HepG2 (cell line): ENCODE data around the gene SCRN3. TPM values are rescaled to one million over a fixed set of nuclear protein-coding genes. Genes with fewer than 3 reads are reported as not detected.
A peak's percentile ranks its signal among the peaks of the same experiment; 100 is the strongest.

Experiments used
- CBX5 ChIP-seq: sonication (generic); formaldehyde crosslinking; IDR thresholded peaks from 2 replicates; pipeline ENCODE4 v1.4.0; 2020; ENCODE audit warnings: missing genetic modification reagents, borderline replicate concordance
- DNMT1 ChIP-seq: sonication (generic); formaldehyde crosslinking; IDR thresholded peaks from 2 replicates; pipeline ENCODE4 v1.5.1; 2020; ENCODE audit warnings: mild to moderate bottlenecking, missing genetic modification reagents
- HNF4A ChIP-seq: sonication (generic); formaldehyde crosslinking; IDR thresholded peaks from 2 replicates; pipeline ENCODE4 v1.4.0; 2020; ENCODE audit warnings: missing genetic modification reagents
- KAT2B ChIP-seq: fragments of 150-350 bp; IDR thresholded peaks from 2 replicates; pipeline ENCODE4 v1.6.1; 2014; ENCODE audit warnings: low read depth, low read length, borderline replicate concordance
- NFIC ChIP-seq: IDR thresholded peaks from 2 replicates; pipeline ENCODE4 v1.6.1; 2012; ENCODE audit warnings: mild to moderate bottlenecking, low read length, inconsistent platforms
- ZNF773 ChIP-seq: sonication (generic); formaldehyde crosslinking; IDR thresholded peaks from 2 replicates; pipeline ENCODE4 v1.4.0; 2020; ENCODE audit warnings: missing genetic modification reagents, borderline replicate concordance
- polyA plus RNA-seq, 8 experiments: library from polyadenylated mRNA; depleted of rRNA in 3 of 8; stranded (reverse) in 7 of 8; unstranded in 1 of 8; fragments of >200 nt; fragmentation: Illumina TruSeq in 4 of 8; extraction: Trizol in 4 of 8; gene quantifications; 2 replicates each; pipeline versions ENCODE4 v1.2.1 to v1.2.3, GENCODE V29; 2011 to 2016; ENCODE audit warnings: low read depth in 4 of 8, missing spikeins in 1 of 8, mixed read lengths in 1 of 8; ENCODE audit not compliant: insufficient read depth in 1 of 8
- total RNA-seq, 5 experiments: library from RNA; depleted of rRNA; stranded (reverse); fragments of >200 nt; fragmentation: Illumina TruSeq; extraction: Trizol; gene quantifications; 2 replicates each; pipeline ENCODE4 v1.2.3, GENCODE V29; 2016; ENCODE audit warnings: low read depth in 1 of 5
- TF ChIP-seq, protein P1 (sequence below): sonication (generic); formaldehyde crosslinking; IDR thresholded peaks from 2 replicates; pipeline ENCODE4 v1.5.0; 2020; ENCODE audit warnings: mild to moderate bottlenecking, missing genetic modification reagents, borderline replicate concordance
- TF ChIP-seq, protein P2 (sequence below): sonication (generic); formaldehyde crosslinking; IDR thresholded peaks from 2 replicates; pipeline ENCODE4 v1.4.0; 2020; ENCODE audit warnings: missing genetic modification reagents
- TF ChIP-seq, protein P3 (sequence below): sonication (generic); formaldehyde crosslinking; conservative IDR thresholded peaks from 2 replicates; pipeline ENCODE4 v1.4.0; 2020; ENCODE audit warnings: missing genetic modification reagents
- TF ChIP-seq, protein P4 (sequence below): sonication (generic); formaldehyde crosslinking; IDR thresholded peaks from 2 replicates; pipeline ENCODE4 v1.5.1; 2020; ENCODE audit warnings: mild to moderate bottlenecking, moderate library complexity, missing genetic modification reagents

Gene SCRN3
- total and polyA plus RNA-seq, 2 of the 13 experiments (the other 11 are each of a cell fraction or from before 2014, with no cell fraction given): 6.6 to 11.3 TPM

DNA sequence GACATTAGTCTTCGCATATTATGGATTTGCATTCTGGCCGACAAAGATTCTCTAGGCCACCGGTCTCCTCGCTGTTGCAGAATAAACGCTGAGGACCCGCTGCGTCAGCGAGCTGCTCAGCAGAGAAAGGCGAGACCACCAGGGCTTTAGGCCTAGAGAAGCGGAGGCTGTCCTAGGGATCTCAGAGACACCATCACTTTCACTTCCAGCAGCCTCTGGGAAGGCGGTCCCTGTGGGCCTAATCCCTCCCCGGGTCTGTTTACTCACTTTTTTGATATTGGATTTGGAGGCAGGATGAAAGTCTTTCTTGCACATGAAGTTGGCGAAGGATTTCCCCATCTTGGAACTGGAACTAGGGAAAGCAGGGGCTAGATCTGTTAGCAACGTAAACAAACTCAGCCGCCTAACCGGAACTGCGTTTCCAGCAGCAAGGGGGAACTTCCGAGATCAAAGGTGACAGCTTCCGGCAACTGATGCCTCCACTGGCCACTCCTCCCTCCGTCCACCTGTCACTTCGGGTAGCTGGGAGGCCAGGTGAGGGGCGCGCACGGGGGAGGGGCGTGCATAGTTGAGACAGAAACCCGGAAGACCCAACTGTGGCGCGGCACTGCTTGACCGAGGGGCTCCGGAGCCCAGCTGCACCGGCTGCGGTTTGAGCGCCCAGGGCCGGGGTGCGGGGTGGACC is at the start of gene SCRN3 (continued):
- peak; percentile 64; the same call in 1 of the 2 replicates for TF ChIP-seq CBX5 (CRISPR knock-in tag)
- TF ChIP-seq KAT2B: no peak
- TF ChIP-seq DNMT1 (CRISPR knock-in tag): no peak
- TF ChIP-seq, protein P1, sequence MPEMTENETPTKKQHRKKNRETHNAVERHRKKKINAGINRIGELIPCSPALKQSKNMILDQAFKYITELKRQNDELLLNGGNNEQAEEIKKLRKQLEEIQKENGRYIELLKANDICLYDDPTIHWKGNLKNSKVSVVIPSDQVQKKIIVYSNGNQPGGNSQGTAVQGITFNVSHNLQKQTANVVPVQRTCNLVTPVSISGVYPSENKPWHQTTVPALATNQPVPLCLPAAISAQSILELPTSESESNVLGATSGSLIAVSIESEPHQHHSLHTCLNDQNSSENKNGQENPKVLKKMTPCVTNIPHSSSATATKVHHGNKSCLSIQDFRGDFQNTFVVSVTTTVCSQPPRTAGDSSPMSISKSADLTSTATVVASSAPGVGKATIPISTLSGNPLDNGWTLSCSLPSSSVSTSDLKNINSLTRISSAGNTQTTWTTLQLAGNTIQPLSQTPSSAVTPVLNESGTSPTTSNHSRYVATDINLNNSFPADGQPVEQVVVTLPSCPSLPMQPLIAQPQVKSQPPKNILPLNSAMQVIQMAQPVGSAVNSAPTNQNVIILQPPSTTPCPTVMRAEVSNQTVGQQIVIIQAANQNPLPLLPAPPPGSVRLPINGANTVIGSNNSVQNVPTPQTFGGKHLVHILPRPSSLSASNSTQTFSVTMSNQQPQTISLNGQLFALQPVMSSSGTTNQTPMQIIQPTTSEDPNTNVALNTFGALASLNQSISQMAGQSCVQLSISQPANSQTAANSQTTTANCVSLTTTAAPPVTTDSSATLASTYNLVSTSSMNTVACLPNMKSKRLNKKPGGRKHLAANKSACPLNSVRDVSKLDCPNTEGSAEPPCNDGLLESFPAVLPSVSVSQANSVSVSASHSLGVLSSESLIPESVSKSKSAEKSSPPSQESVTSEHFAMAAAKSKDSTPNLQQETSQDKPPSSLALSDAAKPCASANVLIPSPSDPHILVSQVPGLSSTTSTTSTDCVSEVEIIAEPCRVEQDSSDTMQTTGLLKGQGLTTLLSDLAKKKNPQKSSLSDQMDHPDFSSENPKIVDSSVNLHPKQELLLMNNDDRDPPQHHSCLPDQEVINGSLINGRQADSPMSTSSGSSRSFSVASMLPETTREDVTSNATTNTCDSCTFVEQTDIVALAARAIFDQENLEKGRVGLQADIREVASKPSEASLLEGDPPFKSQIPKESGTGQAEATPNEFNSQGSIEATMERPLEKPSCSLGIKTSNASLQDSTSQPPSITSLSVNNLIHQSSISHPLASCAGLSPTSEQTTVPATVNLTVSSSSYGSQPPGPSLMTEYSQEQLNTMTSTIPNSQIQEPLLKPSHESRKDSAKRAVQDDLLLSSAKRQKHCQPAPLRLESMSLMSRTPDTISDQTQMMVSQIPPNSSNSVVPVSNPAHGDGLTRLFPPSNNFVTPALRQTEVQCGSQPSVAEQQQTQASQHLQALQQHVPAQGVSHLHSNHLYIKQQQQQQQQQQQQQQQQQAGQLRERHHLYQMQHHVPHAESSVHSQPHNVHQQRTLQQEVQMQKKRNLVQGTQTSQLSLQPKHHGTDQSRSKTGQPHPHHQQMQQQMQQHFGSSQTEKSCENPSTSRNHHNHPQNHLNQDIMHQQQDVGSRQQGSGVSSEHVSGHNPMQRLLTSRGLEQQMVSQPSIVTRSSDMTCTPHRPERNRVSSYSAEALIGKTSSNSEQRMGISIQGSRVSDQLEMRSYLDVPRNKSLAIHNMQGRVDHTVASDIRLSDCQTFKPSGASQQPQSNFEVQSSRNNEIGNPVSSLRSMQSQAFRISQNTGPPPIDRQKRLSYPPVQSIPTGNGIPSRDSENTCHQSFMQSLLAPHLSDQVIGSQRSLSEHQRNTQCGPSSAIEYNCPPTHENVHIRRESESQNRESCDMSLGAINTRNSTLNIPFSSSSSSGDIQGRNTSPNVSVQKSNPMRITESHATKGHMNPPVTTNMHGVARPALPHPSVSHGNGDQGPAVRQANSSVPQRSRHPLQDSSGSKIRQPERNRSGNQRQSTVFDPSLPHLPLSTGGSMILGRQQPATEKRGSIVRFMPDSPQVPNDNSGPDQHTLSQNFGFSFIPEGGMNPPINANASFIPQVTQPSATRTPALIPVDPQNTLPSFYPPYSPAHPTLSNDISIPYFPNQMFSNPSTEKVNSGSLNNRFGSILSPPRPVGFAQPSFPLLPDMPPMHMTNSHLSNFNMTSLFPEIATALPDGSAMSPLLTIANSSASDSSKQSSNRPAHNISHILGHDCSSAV: no peak; the same call in 1 of the 2 replicates
- TF ChIP-seq ZNF773 (CRISPR knock-in tag): no peak
- TF ChIP-seq, protein P2, sequence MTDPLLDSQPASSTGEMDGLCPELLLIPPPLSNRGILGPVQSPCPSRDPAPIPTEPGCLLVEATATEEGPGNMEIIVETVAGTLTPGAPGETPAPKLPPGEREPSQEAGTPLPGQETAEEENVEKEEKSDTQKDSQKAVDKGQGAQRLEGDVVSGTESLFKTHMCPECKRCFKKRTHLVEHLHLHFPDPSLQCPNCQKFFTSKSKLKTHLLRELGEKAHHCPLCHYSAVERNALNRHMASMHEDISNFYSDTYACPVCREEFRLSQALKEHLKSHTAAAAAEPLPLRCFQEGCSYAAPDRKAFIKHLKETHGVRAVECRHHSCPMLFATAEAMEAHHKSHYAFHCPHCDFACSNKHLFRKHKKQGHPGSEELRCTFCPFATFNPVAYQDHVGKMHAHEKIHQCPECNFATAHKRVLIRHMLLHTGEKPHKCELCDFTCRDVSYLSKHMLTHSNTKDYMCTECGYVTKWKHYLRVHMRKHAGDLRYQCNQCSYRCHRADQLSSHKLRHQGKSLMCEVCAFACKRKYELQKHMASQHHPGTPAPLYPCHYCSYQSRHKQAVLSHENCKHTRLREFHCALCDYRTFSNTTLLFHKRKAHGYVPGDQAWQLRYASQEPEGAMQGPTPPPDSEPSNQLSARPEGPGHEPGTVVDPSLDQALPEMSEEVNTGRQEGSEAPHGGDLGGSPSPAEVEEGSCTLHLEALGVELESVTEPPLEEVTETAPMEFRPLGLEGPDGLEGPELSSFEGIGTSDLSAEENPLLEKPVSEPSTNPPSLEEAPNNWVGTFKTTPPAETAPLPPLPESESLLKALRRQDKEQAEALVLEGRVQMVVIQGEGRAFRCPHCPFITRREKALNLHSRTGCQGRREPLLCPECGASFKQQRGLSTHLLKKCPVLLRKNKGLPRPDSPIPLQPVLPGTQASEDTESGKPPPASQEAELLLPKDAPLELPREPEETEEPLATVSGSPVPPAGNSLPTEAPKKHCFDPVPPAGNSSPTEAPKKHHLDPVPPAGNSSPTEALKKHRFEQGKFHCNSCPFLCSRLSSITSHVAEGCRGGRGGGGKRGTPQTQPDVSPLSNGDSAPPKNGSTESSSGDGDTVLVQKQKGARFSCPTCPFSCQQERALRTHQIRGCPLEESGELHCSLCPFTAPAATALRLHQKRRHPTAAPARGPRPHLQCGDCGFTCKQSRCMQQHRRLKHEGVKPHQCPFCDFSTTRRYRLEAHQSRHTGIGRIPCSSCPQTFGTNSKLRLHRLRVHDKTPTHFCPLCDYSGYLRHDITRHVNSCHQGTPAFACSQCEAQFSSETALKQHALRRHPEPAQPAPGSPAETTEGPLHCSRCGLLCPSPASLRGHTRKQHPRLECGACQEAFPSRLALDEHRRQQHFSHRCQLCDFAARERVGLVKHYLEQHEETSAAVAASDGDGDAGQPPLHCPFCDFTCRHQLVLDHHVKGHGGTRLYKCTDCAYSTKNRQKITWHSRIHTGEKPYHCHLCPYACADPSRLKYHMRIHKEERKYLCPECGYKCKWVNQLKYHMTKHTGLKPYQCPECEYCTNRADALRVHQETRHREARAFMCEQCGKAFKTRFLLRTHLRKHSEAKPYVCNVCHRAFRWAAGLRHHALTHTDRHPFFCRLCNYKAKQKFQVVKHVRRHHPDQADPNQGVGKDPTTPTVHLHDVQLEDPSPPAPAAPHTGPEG (CRISPR knock-in tag): no peak
- TF ChIP-seq, protein P3, sequence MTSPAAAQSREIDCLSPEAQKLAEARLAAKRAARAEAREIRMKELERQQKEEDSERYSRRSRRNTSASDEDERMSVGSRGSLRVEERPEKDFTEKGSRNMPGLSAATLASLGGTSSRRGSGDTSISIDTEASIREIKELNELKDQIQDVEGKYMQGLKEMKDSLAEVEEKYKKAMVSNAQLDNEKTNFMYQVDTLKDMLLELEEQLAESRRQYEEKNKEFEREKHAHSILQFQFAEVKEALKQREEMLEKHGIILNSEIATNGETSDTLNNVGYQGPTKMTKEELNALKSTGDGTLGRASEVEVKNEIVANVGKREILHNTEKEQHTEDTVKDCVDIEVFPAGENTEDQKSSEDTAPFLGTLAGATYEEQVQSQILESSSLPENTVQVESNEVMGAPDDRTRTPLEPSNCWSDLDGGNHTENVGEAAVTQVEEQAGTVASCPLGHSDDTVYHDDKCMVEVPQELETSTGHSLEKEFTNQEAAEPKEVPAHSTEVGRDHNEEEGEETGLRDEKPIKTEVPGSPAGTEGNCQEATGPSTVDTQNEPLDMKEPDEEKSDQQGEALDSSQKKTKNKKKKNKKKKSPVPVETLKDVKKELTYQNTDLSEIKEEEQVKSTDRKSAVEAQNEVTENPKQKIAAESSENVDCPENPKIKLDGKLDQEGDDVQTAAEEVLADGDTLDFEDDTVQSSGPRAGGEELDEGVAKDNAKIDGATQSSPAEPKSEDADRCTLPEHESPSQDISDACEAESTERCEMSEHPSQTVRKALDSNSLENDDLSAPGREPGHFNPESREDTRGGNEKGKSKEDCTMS (CRISPR knock-in tag): no peak
- TF ChIP-seq HNF4A (CRISPR knock-in tag): peak; percentile 38; the same call in 1 of the 2 replicates
- no peak for TF ChIP-seq NFIC
- TF ChIP-seq, protein P4, sequence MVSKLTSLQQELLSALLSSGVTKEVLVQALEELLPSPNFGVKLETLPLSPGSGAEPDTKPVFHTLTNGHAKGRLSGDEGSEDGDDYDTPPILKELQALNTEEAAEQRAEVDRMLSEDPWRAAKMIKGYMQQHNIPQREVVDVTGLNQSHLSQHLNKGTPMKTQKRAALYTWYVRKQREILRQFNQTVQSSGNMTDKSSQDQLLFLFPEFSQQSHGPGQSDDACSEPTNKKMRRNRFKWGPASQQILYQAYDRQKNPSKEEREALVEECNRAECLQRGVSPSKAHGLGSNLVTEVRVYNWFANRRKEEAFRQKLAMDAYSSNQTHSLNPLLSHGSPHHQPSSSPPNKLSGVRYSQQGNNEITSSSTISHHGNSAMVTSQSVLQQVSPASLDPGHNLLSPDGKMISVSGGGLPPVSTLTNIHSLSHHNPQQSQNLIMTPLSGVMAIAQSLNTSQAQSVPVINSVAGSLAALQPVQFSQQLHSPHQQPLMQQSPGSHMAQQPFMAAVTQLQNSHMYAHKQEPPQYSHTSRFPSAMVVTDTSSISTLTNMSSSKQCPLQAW (CRISPR knock-in tag): peak; percentile 82
